Stimulated activated CD4-positive, alpha-beta T cell treated with anti-CD3 and anti-CD28 coated beads, Interleukin-4, amount 100 ng/mL, for 24 hours (primary cell): ENCODE results near the gene ITLN2.
"Not testable (repeated sequence)": the region's sequence is repeated elsewhere in the genome, so short reads cannot be mapped to it uniquely, and the experiment has no call there.

Source experiments
- DNase-seq: peaks from one replicate; pipeline ENCODE4 v3.0.0-alpha.2; 2020

ITLN2 gene

DNA sequence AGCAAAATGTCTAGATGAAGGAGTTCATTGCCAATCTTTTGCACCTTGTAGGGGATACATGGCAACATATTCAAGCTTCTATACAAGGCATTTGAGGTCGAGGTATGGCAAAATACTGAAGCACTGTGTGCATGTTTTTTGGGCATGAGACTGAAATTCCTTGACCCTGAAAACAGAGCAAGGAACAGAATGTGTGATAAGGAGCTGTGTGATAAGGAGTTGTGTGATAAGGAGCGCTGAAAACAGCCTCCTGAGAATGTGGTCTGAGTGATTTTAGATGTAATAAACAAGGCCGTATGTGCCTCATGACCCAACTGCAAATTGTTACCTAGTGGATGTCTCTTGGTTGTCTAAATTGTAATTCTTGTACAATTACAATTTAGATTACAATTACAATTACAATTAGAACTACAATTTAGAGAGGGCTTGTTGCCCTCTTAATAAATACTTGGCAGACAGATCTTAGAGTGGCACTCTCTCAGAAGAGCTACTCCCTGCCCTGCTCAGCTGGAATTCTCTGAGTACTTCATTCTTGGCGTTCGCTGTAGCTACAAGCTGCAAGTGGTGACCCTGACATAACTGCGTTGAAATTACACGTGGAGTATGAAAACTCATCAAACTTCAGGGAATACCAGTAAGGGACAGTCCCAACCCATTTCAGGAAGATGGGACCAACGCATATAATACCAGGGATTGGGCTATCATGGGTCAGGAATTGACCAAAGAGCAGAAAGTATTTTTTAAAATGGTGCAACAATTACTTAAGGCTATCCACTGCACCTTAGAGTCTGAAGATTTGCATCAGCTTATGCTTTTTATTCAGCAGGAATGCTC is 49.6 kb downstream of the ITLN2 start:
- no peak for DNase-seq

DNA sequence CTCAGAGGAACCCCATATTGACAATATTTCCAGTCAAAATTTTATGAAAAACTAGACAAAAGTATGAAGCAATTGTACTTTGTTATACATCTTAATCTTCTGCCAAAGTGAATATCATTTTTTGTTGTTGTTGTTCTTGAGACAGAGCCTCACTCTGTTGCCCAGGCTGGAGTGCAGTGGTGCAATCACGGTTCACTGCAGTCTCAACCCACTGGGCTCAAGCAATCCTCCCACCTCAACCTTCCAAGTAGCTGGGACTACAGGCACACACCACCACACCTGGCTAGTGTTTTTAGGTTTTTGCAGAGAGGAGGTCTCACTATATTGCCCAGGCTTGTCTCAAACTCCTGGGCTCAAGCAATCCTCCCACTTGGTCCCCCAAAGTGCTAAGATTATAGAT is 52.4 kb downstream of the ITLN2 start:
- DNase-seq: not testable (repeated sequence)

GRCh38 chr1:160901768-160902167 is 52.8 kb downstream of the ITLN2 start:
- no peak for DNase-seq

DNA sequence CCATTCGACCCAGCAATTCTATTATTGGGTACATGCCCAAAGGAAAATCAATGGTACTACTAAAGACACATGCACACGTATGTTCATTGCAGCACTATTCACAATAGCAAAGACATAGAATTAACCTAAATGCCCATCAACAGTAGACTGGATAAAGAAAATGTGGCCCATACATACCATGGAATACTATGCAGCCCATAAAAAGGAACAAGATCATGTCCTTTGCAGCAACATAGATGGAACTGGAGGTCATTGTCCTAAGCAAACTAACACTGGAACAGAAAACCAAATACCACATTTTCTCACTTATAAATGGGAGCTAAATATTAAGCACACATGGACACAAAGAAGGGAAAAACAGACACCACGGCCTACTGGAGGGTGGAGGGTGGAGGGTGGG is 53.9 kb downstream of the ITLN2 start:
- not testable (repeated sequence) for DNase-seq
